HepG2 (cell line): ENCODE results near the gene ZNF814. TPM values are rescaled to one million over a fixed set of nuclear protein-coding genes. Genes with fewer than 3 reads are reported as not detected.
A peak's percentile ranks its signal among the peaks of the same experiment; 100 is the strongest.

Source experiments
- ELF1 ChIP-seq: sonication (generic); formaldehyde crosslinking; IDR thresholded peaks from 2 replicates; pipeline ENCODE4 v1.4.0; 2020; ENCODE audit warnings: missing genetic modification reagents
- FOXP1 ChIP-seq, 2 experiments: fragments of 450-650 bp in 1 of 2; IDR thresholded peaks; 2 replicates each; pipeline ENCODE4 v1.6.1; 2017 to 2018; ENCODE audit warnings: antibody characterized with exemption in 1 of 2
- HDAC1 ChIP-seq: sonication (generic); formaldehyde crosslinking; IDR thresholded peaks from 2 replicates; pipeline ENCODE4 v1.5.1; 2020; ENCODE audit warnings: mild to moderate bottlenecking, missing genetic modification reagents
- HMGXB3 ChIP-seq: sonication (generic); formaldehyde crosslinking; IDR thresholded peaks from 2 replicates; pipeline ENCODE4 v1.4.0; 2020; ENCODE audit warnings: missing genetic modification reagents, borderline replicate concordance
- HNF4G ChIP-seq, 2 experiments: sonication (generic) in 1 of 2; formaldehyde crosslinking in 1 of 2; IDR thresholded peaks; 2 replicates each; pipeline versions ENCODE4 v1.4.0 to v1.6.1; 2011 to 2020; ENCODE audit warnings: borderline replicate concordance in 2 of 2, low read depth in 2 of 2, mild to moderate bottlenecking in 2 of 2, low read length in 1 of 2, missing genetic modification reagents in 1 of 2, moderate library complexity in 1 of 2
- HOXA3 ChIP-seq: sonication (generic); formaldehyde crosslinking; IDR thresholded peaks from 2 replicates; pipeline ENCODE4 v1.5.0; 2020; ENCODE audit warnings: missing genetic modification reagents
- KLF6 ChIP-seq: IDR thresholded peaks from 2 replicates; pipeline ENCODE4 v1.8.0; 2016; ENCODE audit warnings: missing biosample characterization, missing genetic modification reagents
- LCORL ChIP-seq, 2 experiments: fragments of 450-650 bp in 1 of 2; sonication (generic) in 1 of 2; formaldehyde crosslinking in 1 of 2; IDR thresholded peaks; 2 replicates each; pipeline versions ENCODE4 v1.5.0 to v1.6.1; 2017 to 2020; ENCODE audit warnings: antibody characterized with exemption in 1 of 2, missing genetic modification reagents in 1 of 2
- MAF1 ChIP-seq: sonication (generic); formaldehyde crosslinking; IDR thresholded peaks from 2 replicates; pipeline ENCODE4 v1.5.0; 2020; ENCODE audit warnings: missing genetic modification reagents, borderline replicate concordance
- MEIS2 ChIP-seq: sonication (generic); formaldehyde crosslinking; IDR thresholded peaks from 2 replicates; pipeline ENCODE4 v1.9.0; 2021; ENCODE audit warnings: mild to moderate bottlenecking, missing genetic modification reagents
- NBN ChIP-seq: fragments of 450-650 bp; conservative IDR thresholded peaks from 2 replicates; pipeline ENCODE4 v1.6.1; 2017
- PLRG1 ChIP-seq: fragments of 450-650 bp; conservative IDR thresholded peaks from 2 replicates; pipeline ENCODE4 v1.6.1; 2016
- RBM22 ChIP-seq: fragments of 200-400 bp; formaldehyde crosslinking; optimal IDR thresholded peaks from 2 replicates; pipeline ENCODE3; 2017; ENCODE audit warnings: mild to moderate bottlenecking, low read length, moderate library complexity
- SMAD1 ChIP-seq: sonication (generic); formaldehyde crosslinking; IDR thresholded peaks from 2 replicates; pipeline ENCODE4 v1.4.0; 2020; ENCODE audit warnings: missing genetic modification reagents, low read depth, mild to moderate bottlenecking, borderline replicate concordance
- YEATS2 ChIP-seq: sonication (generic); formaldehyde crosslinking; IDR thresholded peaks from 2 replicates; pipeline ENCODE4 v1.4.0; 2020; ENCODE audit warnings: missing genetic modification reagents, borderline replicate concordance
- ZNF329 ChIP-seq: sonication (generic); formaldehyde crosslinking; IDR thresholded peaks from 2 replicates; pipeline ENCODE4 v1.9.0; 2021; ENCODE audit warnings: low read depth, mild to moderate bottlenecking, missing genetic modification reagents
- ZNF354B ChIP-seq: sonication (generic); formaldehyde crosslinking; IDR thresholded peaks from 2 replicates; pipeline ENCODE4 v1.8.0; 2022; ENCODE audit warnings: mild to moderate bottlenecking, missing genetic modification reagents
- ZNF589 ChIP-seq: sonication (generic); formaldehyde crosslinking; conservative IDR thresholded peaks from 2 replicates; pipeline ENCODE4 v1.8.0; 2022; ENCODE audit warnings: mild to moderate bottlenecking, moderate library complexity, missing genetic modification reagents
- ZNF670 ChIP-seq: sonication (generic); formaldehyde crosslinking; IDR thresholded peaks from 2 replicates; pipeline ENCODE4 v1.8.0; 2022; ENCODE audit warnings: mild to moderate bottlenecking, missing genetic modification reagents, borderline replicate concordance
- ZNF749 ChIP-seq: sonication (generic); formaldehyde crosslinking; IDR thresholded peaks from 2 replicates; pipeline ENCODE4 v1.8.0; 2022; ENCODE audit warnings: mild to moderate bottlenecking, missing genetic modification reagents, moderate library complexity, borderline replicate concordance
- ZNF761 ChIP-seq: sonication (generic); formaldehyde crosslinking; conservative IDR thresholded peaks from 2 replicates; pipeline ENCODE4 v1.4.0; 2020; ENCODE audit warnings: mild to moderate bottlenecking, missing genetic modification reagents
- ZNF850 ChIP-seq: sonication (generic); formaldehyde crosslinking; conservative IDR thresholded peaks from 2 replicates; pipeline ENCODE4 v1.9.0; 2021; ENCODE audit warnings: mild to moderate bottlenecking, missing genetic modification reagents
- ZNF883 ChIP-seq: sonication (generic); formaldehyde crosslinking; IDR thresholded peaks from 2 replicates; pipeline ENCODE4 v1.5.1; 2020; ENCODE audit warnings: mild to moderate bottlenecking, missing genetic modification reagents; ENCODE audit errors: not compliant biosample characterization
- polyA plus RNA-seq, 8 experiments: library from polyadenylated mRNA; depleted of rRNA in 3 of 8; stranded (reverse) in 7 of 8; unstranded in 1 of 8; fragments of >200 nt; fragmentation: Illumina TruSeq in 4 of 8; extraction: Trizol in 4 of 8; gene quantifications; 2 replicates each; pipeline versions ENCODE4 v1.2.1 to v1.2.3, GENCODE V29; 2011 to 2016; ENCODE audit warnings: low read depth in 4 of 8, missing spikeins in 1 of 8, mixed read lengths in 1 of 8; ENCODE audit not compliant: insufficient read depth in 1 of 8
- total RNA-seq, 5 experiments: library from RNA; depleted of rRNA; stranded (reverse); fragments of >200 nt; fragmentation: Illumina TruSeq; extraction: Trizol; gene quantifications; 2 replicates each; pipeline ENCODE4 v1.2.3, GENCODE V29; 2016; ENCODE audit warnings: low read depth in 1 of 5
- TF ChIP-seq, protein P1 (sequence below): conservative IDR thresholded peaks from 2 replicates; pipeline ENCODE4 v1.6.1; 2018; ENCODE audit warnings: missing genetic modification reagents

Gene ZNF814
- total and polyA plus RNA-seq, 2 of the 13 experiments (the other 11 are each of a cell fraction or from before 2014, with no cell fraction given), result 2.5 to 3.4 TPM

DNA sequence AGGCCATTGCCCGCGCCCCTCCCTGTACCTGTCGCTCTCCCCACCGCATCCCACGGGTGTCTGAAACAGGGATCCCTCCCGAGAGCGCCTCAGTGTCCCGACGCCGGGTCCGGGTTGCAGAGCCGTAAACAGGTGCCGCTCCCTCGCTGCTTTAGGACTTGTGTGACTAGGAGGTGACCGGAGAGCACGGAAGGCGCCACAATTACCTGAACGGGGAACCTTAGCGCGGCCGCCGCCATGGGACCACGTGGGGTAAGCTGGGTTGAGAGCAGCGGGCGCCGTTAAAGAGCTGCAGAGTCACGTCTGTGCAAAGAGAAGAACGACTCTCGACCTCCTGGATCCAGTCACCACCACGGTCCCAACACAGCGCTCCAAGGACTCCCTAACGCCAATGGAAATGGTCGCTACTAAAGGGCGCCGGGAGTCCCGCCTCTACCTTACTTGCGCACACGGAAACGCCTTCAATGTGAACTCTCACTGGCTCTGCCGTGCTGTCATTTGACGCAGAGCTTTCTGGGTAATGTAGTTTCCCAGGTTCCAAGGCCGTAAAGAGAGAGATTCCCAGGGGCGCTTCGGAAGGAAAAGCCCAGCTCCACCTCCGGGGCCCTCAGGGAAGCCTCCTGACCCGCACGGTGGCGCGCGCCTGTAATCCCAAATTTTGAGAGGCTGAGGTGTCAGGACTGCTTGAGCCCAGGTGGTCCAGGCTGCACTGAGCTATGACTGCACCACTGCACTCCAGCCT, 74.2 kb downstream of the ZNF814 start, which contains the start of gene ZNF552 (continued):
- 0 out of 2 replicates have a peak, but pooled peaks have one; percentile 24 for TF ChIP-seq ZNF329
- TF ChIP-seq RBM22, result no peak
- no peak for TF ChIP-seq PLRG1
- TF ChIP-seq MAF1 (CRISPR knock-in tag), result no peak
- TF ChIP-seq ELF1, result peak; percentile 93
- peak; percentile 75 for TF ChIP-seq HOXA3 (CRISPR knock-in tag)
- TF ChIP-seq SMAD1, result no peak
- 0 out of 2 replicates have a peak, but pooled peaks have one; percentile 30 for TF ChIP-seq MEIS2 (CRISPR knock-in tag)
- TF ChIP-seq NBN, result no peak
- peak; percentile 69; the same call in 1 of the 2 replicates for TF ChIP-seq HDAC1 (CRISPR knock-in tag)
- TF ChIP-seq LCORL (IDR thresholded peaks at IDR 0.05), result no peak
- TF ChIP-seq LCORL (CRISPR knock-in tag; IDR thresholded peaks at IDR 0.05), result peak; percentile 29; the same call in 1 of the 2 replicates
- TF ChIP-seq KLF6 (CRISPR knock-in tag), result peak; percentile 36; the same call in 1 of the 2 replicates
- no peak for TF ChIP-seq ZNF850
- TF ChIP-seq ZNF761 (CRISPR knock-in tag), result no peak
- TF ChIP-seq YEATS2 (CRISPR knock-in tag), result peak; percentile 81; the same call in 1 of the 2 replicates
- no peak for TF ChIP-seq ZNF589 (CRISPR knock-in tag)
- no peak for TF ChIP-seq ZNF883
- TF ChIP-seq FOXP1 (IDR thresholded peaks at IDR 0.05), result no peak
- TF ChIP-seq FOXP1 (CRISPR knock-in tag; IDR thresholded peaks at IDR 0.05), result no peak
- no peak for TF ChIP-seq HNF4G (IDR thresholded peaks at IDR 0.05; ENCODE audit: borderline replicate concordance, low read depth, low read length)
- 0 out of 2 replicates have a peak, but pooled peaks have one; percentile 43 for TF ChIP-seq HNF4G (CRISPR knock-in tag; IDR thresholded peaks at IDR 0.05; ENCODE audit: borderline replicate concordance, low read depth)
- TF ChIP-seq ZNF354B, result no peak
- peak; percentile 31; the same call in 1 of the 2 replicates for TF ChIP-seq ZNF749 (CRISPR knock-in tag)
- 0 out of 2 replicates have a peak, but pooled peaks have one; percentile 15 for TF ChIP-seq ZNF670
- TF ChIP-seq, protein P1, sequence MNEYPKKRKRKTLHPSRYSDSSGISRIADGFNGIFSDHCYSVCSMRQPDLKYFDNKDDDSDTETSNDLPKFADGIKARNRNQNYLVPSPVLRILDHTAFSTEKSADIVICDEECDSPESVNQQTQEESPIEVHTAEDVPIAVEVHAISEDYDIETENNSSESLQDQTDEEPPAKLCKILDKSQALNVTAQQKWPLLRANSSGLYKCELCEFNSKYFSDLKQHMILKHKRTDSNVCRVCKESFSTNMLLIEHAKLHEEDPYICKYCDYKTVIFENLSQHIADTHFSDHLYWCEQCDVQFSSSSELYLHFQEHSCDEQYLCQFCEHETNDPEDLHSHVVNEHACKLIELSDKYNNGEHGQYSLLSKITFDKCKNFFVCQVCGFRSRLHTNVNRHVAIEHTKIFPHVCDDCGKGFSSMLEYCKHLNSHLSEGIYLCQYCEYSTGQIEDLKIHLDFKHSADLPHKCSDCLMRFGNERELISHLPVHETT (CRISPR knock-in tag), result no peak; the same call in 1 of the 2 replicates
- TF ChIP-seq HMGXB3, result peak; percentile 99
